ENCODE data around the gene TXNDC11. TPM values are rescaled to one million over a fixed set of nuclear protein-coding genes. Genes with fewer than 3 reads are reported as not detected.

TXNDC11 gene
- total RNA-seq, 4 donors from 2014 or later = 69.3 to 89.4 (median 76.9) TPM

GRCh38 chr16:11673091-11674000 is 69.3 kb downstream of the TXNDC11 start:
- Histone ChIP-seq H3K4me1 (peaks cover 2 to 69% (median 50%) of the 10 kb centered on the region in 4 donors), H3K4me3 (peak overlapping the region in 1 of 4 donors; percentile 32), H3K27ac (peak overlapping the region in 2 of 4 donors; percentile 25 to 90), H3K9me3 (no peaks in the 10 kb centered on the region), H3K27me3 (no peaks in the 10 kb centered on the region), H3K36me3 (peaks cover 0 to 23% (median 0%) of the 10 kb centered on the region in 3 donors)
- DNase-seq = no peak
- TF ChIP-seq POLR2A (IDR thresholded peaks at IDR 0.05) (no peak), CTCF (IDR thresholded peaks at IDR 0.05) (no peak)

- peak in 2 of 3 donors; percentile 83 to 87 for DNase-seq
- H3K4me3 ChIP-seq = peak overlapping the region in 1 of 4 donors; percentile 32
- TF ChIP-seq POLR2A (IDR thresholded peaks at IDR 0.05) (no peak), CTCF (IDR thresholded peaks at IDR 0.05) (no peak)
- peaks cover 0 to 14% (median 0%) of the 10 kb centered on the region in 3 donors for H3K36me3 ChIP-seq
- no peaks in the 10 kb centered on the region for H3K9me3 ChIP-seq
- H3K27ac ChIP-seq = peak overlapping the region; percentile 25 to 90 (median 54)
- H3K27me3 ChIP-seq = no peaks in the 10 kb centered on the region
- peaks cover 2 to 68% (median 44%) of the 10 kb centered on the region in 4 donors for H3K4me1 ChIP-seq
Observed at GRCh38 chr16:11672206-11673090, 70.2 kb downstream of the TXNDC11 start.

GRCh38 chr16:11671676-11672075 is 71.0 kb downstream of the TXNDC11 start:
- peak overlapping the region in 2 of 4 donors; percentile 84 to 90 for H3K27ac ChIP-seq
- no peaks in the 10 kb centered on the region for H3K27me3 ChIP-seq
- peaks cover 0 to 6% (median 0%) of the 10 kb centered on the region in 3 donors for H3K36me3 ChIP-seq
- H3K9me3 ChIP-seq = no peaks in the 10 kb centered on the region
- H3K4me1 ChIP-seq = peaks cover 2 to 68% (median 40%) of the 10 kb centered on the region in 4 donors
- no peak for DNase-seq
- H3K4me3 ChIP-seq = no peak overlapping the region
- TF ChIP-seq POLR2A (IDR thresholded peaks at IDR 0.05) = no peak
- TF ChIP-seq CTCF (IDR thresholded peaks at IDR 0.05) = no peak

GRCh38 chr16:11671271-11671670 is 71.4 kb downstream of the TXNDC11 start:
- Histone ChIP-seq H3K36me3 (peaks cover 0 to 2% (median 0%) of the 10 kb centered on the region in 3 donors), H3K27me3 (no peaks in the 10 kb centered on the region), H3K9me3 (no peaks in the 10 kb centered on the region), H3K27ac (peak overlapping the region in 2 of 4 donors; percentile 84 to 90), H3K4me3 (no peak overlapping the region), H3K4me1 (peaks cover 2 to 68% (median 40%) of the 10 kb centered on the region in 4 donors)
- no peak for DNase-seq
- no peak for TF ChIP-seq POLR2A (IDR thresholded peaks at IDR 0.05)
- no peak for TF ChIP-seq CTCF (IDR thresholded peaks at IDR 0.05)
